GM21526 (cell line): ENCODE data around the gene TASP1.
"Not testable (repeated sequence)": the region's sequence is repeated elsewhere in the genome, so short reads cannot be mapped to it uniquely, and the experiment has no call there.

Source experiments
- ATAC-seq: cut with Tn5 transposase; IDR thresholded peaks from one replicate; pipeline ENCODE4 v1.9.1; 2021; ENCODE audit warnings: moderate library complexity; ENCODE audit not compliant: unreplicated experiment, low FRiP score

The TASP1 gene

GRCh38 chr20:13650474-13650873, 11.7 kb upstream of the TASP1 start:
- no peak for ATAC-seq

DNA sequence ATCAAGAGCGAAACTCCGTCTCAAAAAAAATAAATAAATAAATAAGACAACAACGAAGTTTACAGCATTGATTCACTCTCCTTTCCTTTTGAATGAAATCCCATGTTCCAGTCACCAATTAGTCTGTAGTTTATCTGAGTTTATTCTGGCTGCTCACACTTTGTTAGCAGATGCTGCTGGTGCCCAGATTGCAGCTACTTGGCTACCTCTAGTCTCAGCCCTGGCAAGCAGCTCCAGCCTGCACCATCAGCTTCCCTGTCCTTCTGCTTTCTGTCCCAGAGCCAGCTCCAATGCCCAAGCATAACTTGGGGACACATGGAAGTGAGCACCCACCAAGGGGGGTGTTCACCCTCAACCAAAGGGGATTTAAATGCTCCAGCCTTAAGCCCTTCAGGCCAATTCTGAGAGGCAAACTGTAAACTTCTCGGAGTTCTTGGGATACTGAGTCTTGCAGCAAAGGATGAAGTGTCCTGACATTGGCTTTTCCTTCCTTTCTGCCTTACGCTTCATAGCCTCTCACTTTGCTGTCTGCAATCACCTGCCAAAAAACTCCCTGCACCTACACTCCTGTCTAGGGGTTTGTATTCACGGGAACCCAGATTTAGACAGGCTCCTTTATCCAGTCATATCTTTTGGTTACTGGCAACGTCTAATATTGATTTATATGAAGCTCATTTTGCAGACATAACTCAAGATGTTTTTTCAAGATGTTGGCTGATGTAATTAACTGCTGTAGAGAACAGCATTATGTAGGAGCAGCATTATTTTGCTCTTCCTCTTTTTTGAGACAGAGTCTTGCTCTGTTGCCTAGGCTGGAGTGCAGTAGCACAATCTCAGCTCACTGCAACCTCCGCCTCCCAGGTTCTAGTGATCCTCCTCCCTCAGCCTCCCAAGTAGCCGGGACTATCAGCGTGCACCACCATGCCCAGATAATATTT, 9.8 kb upstream of the TASP1 start:
- no peak for ATAC-seq

DNA sequence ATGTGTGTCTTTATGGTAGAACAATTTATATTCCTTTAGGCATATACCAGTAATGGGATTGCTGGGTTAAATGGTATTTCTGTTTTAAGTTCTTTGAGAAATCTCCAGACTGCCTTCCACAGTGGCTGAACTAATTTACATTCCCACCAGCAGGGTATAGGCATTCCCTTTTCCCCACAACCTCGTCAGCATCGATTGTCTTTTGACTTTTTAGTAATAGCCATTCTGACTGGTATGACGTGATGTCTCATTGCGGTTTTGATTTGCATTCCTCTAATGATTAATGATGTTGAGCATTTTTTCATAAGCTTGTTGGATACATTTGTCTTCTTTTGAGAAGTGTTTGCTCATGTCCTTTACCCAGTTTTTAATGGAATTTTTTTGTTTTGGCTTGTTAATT, 5.3 kb upstream of the TASP1 start:
- no peak for ATAC-seq

DNA sequence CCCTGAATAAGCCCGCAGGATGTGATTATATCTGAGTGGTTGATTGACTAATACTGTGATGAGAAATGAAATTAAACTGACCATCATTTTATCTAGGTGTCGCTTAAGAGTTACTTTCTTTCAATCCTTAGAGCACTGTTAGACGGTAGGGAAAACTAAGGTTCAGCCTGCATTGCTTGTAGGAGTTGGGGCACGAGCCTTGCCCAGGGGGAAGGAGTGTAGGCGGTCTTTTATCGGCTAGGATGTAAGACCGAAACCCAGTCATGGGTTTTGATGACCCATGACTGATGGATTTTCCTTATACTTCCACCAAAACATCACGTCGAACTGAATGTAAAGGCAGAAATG, 392 bp upstream of the TASP1 start:
- no peak for ATAC-seq

- ATAC-seq = no peak
Observed at GRCh38 chr20:13638162-13638495, 603 bp downstream of the TASP1 start.

DNA sequence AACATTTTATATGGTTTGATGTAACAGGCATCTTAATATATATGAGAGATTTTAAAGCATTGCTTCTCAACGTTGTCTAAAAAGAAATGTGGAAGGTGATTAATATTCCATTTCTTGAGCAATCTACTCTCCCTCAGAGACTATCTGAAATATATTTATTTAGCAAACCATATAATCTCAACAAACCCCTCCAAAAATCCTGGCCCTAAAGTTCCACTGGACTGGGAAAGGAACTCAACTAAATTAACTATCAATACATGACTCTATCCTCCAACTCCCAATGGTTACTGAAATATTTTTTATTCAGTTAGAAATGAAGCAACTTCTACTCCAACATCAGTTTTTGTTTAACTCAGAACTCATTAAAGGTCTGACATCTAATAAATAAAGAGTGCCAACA, 6.3 kb downstream of the TASP1 start:
- no peak for ATAC-seq

- ATAC-seq = not testable (repeated sequence)
Observed at GRCh38 chr20:13627525-13627924, 11.2 kb downstream of the TASP1 start.

DNA sequence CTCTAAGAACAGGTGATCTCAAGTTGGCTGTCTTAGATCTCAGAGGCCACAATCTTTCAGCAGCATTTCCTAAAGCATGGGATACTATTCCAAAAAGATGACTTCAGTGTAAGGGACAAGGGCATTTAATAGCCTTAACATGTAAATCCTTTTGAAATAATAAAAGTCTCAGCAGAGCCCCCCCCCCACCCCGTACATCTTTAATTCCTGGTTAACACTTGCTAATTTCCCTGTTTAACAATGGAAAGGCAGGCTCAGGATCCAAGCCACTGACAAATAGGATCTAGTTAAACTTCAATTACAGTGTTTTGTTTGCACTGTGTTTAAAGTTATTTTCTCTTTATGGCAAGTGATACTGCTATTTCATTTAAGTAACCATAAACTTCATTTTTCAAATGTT, 12.0 kb downstream of the TASP1 start:
- no peak for ATAC-seq

DNA sequence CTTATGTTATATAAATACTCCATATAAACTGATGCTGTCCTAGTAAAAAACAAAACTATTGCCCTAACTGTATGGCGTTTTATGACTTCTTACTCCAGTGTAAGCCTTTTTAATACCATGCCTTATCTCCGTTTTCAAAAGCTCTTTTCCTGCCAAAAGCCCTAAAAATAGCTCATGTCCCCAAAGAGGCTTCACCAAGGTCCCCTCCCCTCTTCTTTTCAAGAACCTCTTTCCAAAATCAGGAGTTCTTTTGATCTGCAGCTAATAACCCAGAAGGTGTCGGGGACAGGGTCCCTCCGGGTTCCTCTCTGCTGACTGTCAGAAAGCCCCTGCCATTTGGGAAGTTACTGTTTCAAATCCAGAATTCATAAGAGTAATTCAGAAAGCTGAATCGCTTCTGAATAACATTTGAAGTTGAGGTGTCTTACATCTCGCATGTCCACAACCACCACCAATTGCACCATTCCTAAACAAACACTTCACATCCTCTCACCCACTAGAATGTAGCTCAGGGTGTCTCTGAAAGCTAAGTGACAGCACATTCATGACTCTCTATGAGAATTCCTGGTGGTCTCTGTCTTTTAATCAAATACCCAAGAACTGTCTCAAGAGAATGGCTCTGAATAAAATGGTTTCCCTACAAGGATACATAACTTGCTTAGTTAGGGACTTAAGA, 13.3 kb downstream of the TASP1 start:
- no peak for ATAC-seq

GRCh38 chr20:13619415-13619814, 19.3 kb downstream of the TASP1 start:
- not testable (repeated sequence) for ATAC-seq

GRCh38 chr20:13618456-13618855, 20.3 kb downstream of the TASP1 start:
- not testable (repeated sequence) for ATAC-seq

DNA sequence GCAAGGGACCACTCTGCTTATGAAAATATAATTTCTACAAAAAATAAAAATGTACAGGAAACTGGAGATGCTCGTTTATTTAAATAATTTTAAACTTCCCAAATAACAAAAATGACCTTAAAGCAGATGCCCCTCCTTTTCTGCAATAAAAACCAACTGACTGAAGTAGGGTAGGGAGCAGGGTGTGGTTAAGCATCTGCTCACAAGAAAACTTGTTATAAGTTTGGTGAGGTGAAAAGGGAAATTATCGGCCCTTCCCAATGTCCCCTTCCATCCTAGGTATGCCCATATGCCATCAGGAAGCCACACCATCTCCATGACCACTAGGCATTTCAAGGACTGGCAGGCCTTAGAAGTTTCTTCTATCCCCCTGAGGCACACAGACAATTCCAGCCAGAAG, 21.1 kb downstream of the TASP1 start:
- ATAC-seq = not testable (repeated sequence)

DNA sequence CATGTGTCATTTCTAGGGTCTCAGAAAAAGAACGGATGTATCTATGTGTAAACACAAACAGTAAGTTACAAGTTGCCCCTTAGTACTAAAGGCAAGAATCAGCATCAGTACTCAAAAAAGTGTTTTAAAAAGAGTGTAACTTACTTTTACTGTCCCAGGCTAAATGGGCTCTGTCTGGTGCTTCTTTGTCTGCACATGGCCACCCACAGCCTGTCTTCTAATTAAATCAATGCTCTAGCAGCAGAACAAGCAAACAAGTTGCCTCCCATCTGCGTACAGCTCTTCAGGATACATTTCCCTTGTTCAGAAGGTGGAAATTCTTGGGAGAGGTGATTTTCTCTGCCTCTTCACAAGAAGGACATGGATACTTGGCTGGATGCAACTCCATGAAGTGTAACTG, 22.0 kb downstream of the TASP1 start:
- not testable (repeated sequence) for ATAC-seq

DNA sequence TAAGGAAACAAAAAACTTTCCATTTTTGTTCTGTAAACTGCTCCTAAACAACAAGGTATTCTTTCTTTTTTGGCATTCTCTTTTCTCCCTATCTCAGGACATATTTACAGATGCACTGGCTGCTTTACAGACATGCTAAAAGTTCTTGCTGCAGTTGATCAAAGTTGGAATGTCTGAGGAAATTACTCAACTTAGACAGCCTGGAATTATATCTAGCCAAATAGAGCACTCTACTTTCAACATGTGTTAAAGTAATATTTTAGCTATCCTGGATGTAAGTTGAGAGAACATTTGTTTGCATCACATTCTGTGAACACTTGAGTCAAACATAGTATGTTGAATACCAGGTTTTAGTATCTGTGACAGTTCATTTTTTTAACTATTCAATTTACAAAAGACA, 24.8 kb downstream of the TASP1 start:
- ATAC-seq = no peak

DNA sequence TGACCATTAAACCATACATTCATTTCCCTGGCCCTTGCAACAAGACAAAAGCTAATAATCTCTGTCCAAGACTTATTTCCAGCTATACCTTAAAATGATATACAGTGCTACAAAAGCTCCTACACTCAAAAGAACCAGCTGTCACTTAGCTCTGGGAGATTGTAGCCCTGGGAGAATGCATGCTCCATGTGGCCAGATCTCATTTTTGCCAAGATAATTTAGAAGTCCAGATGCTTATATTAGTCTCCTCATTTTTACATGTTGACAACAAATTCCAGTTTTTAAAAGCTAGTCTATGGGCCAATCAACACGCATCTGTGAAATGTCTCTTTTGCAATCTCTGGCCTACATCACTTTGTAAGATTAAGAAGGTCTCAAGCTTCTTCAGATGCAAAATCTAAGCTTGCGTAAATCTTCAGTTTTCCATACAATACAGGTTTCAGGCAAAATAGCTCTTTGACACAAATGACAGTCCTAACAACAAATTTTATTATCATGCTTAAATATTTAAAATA, 27.1 kb downstream of the TASP1 start:
- ATAC-seq = no peak

DNA sequence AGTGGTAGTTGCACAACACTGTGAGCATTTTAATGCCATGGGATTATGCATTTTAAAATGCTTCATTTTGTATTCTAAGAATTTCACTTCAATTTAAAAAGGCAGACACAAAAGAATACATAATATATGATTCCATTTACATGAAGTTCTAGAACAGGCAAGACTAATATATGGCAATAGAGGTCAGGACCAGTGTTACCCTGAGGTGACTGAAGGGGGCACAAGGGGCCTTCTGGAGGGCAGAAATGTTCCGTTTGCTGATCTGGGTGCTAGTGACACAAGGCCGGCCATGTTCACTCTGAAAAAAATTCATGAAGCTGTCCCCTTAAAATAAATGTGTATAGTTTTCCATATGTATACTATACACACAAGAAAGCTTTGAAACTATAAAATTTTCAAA, 28.5 kb downstream of the TASP1 start:
- ATAC-seq = no peak

- ATAC-seq = no peak
Observed at GRCh38 chr20:13608066-13608465, 30.7 kb downstream of the TASP1 start.

- ATAC-seq = not testable (repeated sequence)
Observed at GRCh38 chr20:13593423-13593822, 45.3 kb downstream of the TASP1 start.

- no peak for ATAC-seq
Observed at GRCh38 chr20:13588049-13588448, 50.7 kb downstream of the TASP1 start.

DNA sequence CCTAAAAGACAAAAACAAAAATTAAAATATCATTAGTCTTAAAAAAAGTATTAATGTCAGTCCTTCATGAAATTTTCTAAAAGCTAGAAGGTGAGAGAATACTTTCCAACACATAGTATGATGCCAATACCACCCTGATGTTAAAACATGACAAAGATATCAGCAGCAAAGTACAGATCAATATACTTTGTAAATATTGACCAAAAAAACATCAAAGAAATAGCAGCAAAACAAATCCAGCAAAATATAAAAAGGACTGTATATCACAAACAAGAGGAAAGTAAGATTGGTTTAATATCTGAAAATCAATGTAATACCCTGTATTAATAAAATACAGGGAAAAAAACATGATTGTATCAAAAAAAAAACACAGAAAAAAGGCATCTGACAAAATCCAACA, 51.4 kb downstream of the TASP1 start:
- ATAC-seq = no peak

GRCh38 chr20:13586133-13586532, 52.6 kb downstream of the TASP1 start:
- ATAC-seq = no peak

DNA sequence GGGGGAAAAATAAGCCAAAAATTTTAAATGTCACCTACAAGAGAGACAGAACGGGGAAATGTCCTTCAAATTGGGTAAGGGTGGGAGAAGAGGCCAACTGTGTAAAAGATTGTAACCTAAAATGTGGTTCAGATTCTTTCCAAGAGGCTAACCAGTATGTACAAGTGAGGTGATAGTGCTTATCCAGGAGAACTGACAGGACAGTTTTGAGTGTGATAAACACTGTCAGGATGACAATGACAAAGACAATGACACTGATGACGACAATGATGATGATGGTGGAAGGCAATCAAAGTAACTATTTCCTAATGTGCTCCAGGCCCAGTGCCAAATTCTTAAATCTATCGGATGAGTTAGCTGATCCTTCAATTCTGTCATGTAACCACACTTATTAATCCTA, 57.3 kb downstream of the TASP1 start:
- no peak for ATAC-seq
